ENCODE results near the gene GREB1.
A peak's percentile ranks its signal among the peaks of the same experiment; 100 is the strongest.

Gene GREB1

GRCh38 chr2:11667194-11667593 lies 133.3 kb downstream of the GREB1 start:
- no peak for DNase-seq

DNA sequence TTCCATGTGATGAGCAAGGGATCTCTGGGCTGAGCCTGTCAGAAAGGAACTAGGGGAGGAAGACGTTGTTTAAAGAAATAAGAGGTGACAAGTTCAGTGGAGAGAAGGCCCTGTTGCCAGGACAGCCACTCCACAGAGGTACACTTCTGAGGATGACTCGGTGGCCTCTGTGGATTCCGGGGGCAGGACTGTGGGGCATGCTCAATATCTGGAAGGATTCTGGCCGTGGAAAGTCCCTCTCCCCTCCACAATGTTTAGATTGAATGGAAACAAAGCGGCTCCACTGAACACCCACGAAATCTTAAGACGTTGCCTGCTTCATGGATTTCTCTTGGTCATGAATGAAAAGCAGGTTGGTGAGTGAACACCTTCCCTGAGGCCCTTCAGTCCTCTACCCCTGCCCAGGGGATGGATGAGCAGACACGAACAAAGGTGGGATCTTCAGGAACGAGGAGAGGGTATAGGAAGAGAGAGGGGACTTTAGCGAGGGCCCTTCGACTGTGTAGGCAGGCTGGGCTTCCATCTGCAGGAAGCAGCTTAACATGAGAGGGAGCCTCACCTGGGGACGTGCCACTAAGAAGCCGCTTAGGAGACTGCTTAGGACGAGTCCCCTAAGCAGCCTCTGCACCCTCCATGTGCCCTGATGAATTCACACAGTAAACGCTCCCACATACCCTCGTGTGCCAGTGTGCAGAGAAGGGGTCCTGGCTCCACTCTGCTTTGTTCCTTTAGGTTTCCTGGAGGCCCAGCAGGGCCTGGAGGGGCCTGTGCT lies 134.2 kb downstream of the GREB1 start:
- no peak for DNase-seq

DNA sequence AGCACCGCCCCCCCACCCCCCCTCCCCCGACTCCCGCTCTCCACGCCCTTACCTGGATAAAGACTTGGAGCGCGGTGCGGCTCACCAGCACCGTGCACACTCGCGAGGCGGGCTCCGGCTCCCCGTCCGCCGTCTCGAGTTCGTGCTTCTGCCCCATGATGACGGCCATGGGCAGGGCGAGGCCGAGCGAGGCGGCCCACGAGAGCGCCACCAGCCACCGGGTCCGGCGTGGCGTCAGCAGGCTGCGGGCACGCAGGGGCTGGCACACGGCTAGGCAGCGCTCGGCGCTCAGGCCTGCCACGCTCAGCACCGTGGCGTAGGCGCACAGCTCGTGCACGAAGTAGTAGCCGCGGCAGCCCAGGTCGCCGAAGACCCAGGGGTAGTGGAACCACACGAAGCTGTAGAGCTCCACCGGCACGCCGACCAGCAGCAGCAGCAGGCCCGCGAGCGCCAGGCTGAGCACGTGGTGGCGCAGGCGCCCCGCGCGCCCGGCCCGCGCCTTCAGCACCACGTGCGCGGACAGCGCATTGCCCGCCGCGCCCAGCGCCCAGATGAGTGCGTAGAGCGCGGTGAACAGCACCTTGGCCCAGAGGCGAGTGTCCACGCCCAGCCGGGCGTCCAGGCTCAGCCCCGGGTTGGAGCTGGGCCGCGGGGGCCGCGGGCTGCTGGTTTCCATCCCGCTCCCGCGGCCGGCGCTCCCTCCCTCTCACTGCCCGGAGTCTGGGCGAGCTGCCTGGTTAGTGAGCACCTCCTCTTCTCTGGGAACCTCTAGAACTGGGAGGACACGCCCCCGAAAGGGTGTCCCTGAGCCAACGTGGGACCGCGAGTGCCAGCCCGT lies 135.8 kb downstream of the GREB1 start, which contains the start of gene NTSR2:
NTSR2 (minus strand) TSS at position 742 of the 838 bp plus-strand sequence; CDS start at position 676, 66 bp downstream.
- no peak for DNase-seq

DNA sequence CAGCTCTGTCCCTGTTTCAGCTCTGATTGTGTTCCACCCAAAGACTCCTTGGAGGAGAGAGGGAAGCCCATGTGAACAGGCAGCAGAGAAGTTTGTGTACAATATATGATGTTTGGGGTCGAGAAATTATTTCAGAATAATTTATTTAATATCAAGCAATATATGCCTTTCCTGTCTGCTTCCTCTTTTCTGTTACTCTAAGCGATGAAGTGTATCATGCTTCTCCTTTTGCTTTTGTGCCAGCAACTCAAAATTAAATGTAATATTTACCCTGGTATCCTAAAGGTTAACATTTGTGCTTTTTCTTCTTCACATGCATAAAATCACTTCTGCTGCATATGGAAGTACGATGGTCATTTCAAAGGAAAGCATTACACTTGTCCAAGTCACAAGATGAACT lies 138.6 kb downstream of the GREB1 start:
- no peak for DNase-seq

DNA sequence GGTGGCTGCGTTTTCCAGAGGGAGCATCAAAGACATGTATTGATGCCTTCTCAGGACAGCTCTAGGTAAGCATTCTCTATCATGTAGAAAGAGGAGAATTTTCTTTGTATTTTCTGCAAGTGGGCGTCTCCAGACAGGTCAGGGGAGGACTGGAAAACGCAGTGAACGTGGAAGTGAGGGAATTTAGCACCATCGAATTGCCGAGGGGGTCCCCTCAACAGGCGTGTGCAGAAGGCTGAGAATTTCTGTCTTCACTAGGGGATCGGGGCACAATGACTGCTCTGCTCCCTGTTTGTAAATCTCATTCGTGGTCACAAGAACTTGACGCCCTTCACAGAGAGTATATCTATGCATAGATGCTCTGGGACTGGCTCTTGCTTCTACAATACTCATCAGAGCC lies 141.1 kb downstream of the GREB1 start:
- no peak for DNase-seq

- no peak for DNase-seq
Measured at GRCh38 chr2:11675423-11676112, 141.7 kb downstream of the GREB1 start.

DNA sequence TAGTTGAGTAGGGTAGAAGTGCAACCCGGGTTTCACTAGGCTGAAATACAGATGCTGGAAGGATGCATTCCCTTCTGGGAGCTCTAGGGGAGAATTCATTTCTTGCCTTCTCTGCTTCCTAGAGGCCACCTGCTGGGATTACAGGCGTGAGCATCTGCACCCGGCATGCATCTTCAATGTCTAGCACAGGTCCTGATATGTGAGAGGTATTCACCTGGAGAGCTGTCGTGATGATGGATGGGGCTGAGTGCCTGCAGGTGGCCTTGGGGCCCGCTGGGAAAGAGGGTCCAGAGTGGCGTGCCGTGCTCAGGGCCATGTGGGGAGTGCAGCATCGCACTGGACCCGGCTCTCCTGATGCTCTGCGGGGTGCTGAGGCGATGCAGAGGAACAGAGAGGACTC lies 142.8 kb downstream of the GREB1 start:
- no peak for DNase-seq

GRCh38 chr2:11677136-11678055 lies 143.6 kb downstream of the GREB1 start:
- no peak for DNase-seq

DNA sequence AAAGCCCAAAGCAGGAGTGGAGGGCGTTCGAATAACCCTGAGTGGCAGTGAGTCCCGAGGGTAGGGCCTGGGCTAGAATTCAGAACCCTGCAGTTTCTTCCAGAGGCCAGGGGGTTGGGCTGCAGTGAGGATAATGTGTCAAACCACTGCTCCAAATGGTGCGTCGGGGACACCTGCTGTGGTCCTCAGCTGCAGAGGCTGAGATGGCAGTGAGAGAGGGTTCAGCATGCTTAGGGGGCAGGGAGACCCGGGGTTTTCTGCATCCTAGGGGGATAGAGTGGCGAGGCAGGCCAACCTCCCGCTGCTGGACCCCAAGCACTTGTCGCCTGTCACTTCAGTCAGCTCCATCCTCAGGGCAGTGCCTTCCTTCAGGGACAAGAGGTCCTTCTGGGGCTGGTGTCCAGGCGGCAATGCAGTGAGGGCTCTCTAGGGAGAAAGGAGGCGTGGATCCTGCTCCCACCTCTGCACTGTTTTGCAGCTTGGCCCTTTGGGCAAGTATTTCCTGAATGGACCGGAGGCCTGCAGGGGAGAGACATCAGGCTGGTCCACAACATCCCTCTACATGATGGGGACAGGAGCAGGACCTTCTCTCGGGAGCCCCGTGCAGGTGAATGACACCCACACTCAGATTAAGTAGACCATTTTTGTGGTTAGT lies 144.6 kb downstream of the GREB1 start:
- DNase-seq, result no peak

- no peak for DNase-seq
Measured at GRCh38 chr2:11679016-11679415, 145.2 kb downstream of the GREB1 start.

GRCh38 chr2:11679486-11680181 lies 145.8 kb downstream of the GREB1 start:
- DNase-seq, result no peak

GRCh38 chr2:11680182-11680900 lies 146.5 kb downstream of the GREB1 start:
- no peak for DNase-seq

DNA sequence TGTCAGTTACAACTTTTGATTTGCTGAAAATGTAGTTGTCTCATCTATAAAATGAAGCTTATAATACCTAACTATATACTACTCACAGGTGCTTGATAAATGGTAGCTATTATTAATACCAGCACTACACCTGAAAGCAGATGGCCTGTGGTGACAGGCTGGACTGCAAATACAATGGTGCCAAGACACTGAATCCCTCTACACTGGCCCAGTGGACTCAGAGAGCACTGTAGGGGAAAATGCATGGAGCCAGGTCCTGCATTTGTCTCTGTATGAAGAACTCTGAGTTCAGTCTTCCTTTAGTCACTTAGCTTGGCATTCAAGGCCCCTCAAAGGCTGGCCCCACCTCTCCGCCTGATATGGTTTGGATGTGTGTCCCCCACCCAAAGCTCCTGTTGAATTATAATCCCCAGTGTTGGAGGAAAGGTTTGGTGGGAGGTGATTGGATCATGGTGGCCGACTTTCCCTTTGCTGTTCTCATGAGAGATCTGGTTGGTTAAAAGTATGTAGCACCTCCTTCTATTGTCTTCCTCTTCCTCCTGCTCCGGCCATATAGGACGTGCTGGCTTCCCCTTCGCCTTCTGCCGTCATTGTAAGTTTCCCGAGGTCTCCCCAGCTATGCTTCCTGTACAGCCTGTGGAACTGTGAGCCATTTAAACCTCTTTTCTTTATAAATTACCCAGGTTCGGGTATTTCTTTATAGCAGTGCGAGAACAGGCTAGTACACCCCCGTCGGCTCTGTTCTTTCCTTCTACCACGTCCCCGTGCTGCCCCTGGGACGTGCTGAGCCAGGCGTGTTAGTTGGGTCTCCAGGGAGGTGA lies 147.3 kb downstream of the GREB1 start:
- DNase-seq, result no peak

DNA sequence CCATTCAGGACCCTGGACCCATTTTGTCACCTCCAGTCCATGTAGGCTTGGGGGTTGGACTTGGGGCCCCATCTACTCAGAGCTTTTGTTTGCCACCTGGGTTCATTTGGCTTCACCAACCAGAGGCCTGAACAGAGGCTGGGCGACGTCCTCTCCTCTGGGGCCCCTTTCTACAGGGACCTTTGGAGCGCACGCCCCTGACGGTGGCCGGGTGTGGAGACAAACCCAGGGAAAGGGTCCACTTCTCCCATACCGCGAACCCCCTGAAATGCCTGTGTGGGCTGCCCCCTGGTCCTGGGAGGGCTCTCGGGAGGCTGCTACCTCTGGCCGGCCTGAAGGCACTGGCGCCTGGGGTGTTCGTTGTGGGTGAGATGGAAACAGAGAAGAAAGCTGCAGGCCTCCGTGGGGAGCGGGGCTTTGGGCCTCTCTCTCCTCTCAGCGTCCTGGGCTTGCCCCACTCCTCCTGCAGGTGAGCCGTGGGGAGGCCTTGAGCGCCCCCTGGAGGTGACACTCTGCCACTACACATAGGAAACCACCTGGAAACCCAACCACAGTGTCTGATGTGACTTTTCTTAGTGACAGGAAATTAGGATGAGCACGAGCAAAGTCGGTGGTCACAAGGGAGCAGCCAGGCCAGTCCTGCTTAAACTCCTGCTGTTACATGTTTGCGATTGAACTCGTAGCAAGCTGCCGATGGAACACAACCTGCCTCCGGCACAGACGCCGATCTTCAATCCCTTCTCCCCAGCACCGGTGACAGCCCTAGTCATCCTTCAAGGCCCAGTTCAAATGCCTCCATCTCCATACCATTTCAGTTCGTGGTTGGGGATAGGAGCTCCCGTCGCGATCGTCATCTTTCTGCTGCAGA lies 148.1 kb downstream of the GREB1 start:
- DNase-seq, result peak; percentile 17

DNA sequence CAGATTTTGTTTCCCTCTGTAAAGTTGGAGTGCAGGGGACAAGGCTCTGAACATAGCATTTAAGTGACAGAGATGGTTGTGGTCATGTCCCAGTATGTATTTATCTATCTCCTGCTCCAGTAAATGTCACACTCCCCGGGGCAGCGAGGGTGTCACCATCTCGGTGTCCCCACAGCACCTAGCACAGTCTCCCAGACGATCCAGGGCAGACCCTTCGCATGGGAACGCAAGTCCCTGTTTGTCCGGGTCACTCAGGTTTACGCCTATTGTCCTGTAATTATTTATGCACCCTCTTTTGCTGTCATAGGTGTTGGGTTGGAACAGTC lies 148.7 kb downstream of the GREB1 start:
- DNase-seq, result no peak

DNA sequence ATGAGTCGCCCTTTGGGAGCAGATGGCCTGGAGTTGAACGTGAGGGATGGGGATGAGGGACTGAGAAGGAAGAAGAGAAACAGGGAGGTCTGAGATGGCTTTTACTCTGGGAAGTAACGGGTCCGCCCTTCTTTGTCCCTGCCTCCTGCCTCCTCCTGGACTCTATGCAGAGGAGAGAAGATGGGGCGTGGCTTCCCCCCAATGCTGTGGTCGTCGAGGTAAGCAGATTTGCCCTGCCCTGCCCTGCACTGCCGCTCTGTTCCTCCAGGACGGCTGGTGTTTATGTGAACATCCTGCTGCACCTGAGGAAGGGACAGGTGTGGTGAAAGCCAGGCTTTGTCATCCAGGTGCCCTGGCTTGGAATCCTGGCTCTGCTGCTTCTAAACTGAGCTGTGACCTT lies 149.6 kb downstream of the GREB1 start:
- DNase-seq, result no peak

GRCh38 chr2:11683966-11684365 lies 150.1 kb downstream of the GREB1 start:
- no peak for DNase-seq

DNA sequence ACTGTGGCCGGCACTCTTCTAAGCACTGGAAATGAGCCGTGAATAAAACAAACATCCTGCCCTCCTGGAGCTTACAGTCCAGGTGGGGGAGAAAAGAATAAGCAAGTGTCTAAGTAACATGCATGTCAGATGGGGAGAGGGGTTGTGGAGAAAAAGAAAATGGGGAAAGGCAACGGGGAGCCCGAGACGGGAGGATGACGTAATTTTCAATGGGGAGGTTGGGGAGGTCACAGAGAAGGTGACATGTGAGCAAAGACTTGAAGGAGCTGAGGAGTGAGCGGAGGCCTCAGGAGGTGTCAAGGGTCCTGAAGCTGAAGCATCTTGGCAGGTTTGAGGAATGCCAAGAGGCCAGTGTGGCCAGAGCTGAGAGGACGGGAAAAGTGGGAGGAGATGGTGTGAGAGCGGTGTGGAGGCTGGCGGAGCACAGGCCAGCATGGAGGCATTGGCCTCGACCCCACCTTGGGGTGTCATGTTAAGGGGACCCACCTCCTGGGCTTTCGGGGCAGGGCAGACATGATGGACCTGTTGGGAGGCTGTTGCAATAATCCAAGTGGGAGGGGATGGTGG lies 151.1 kb downstream of the GREB1 start:
- no peak for DNase-seq

Data from NCI-H2029 treated with DMSO at 0.1 percent for 48 hours (cell line).